ENCODE results near the gene XXYLT1. TPM values are rescaled to one million over a fixed set of nuclear protein-coding genes. Genes with fewer than 3 reads are reported as not detected.

Gene XXYLT1
- total RNA-seq, 1 donor from 2014 or later: 42.9 TPM

GRCh38 chr3:195285372-195285771 lies 14.4 kb upstream of the XXYLT1 start:
- Mint-ChIP-seq H3K36me3 (peaks cover 16% of the 10 kb centered on the region), H3K4me3 (no peak overlapping the region), H3K27ac (no peak overlapping the region), H3K4me1 (peaks cover 17% of the 10 kb centered on the region), H3K27me3 (ENCODE audit: low read depth) (no peaks in the 10 kb centered on the region), H3K9me3 (no peaks in the 10 kb centered on the region)
- DNase-seq (ENCODE audit: low spot score in 2 of 2, unreplicated experiment in 2 of 2): no peak
- no peak for TF ChIP-seq CTCF (IDR thresholded peaks at IDR 0.05; ENCODE audit: unreplicated experiment)

- Mint-ChIP-seq H3K27ac (no peak overlapping the region), H3K4me1 (peaks cover 17% of the 10 kb centered on the region), H3K4me3 (no peak overlapping the region), H3K36me3 (peaks cover 14% of the 10 kb centered on the region), H3K9me3 (no peaks in the 10 kb centered on the region), H3K27me3 (ENCODE audit: low read depth) (no peaks in the 10 kb centered on the region)
- TF ChIP-seq CTCF (IDR thresholded peaks at IDR 0.05; ENCODE audit: unreplicated experiment): no peak
- DNase-seq (ENCODE audit: low spot score in 2 of 2, unreplicated experiment in 2 of 2): no peak
Observed at GRCh38 chr3:195284842-195285241, 13.9 kb upstream of the XXYLT1 start.

- Mint-ChIP-seq H3K27ac (peak overlapping the region; percentile 74), H3K4me1 (peaks cover 17% of the 10 kb centered on the region), H3K9me3 (no peaks in the 10 kb centered on the region), H3K27me3 (ENCODE audit: low read depth) (no peaks in the 10 kb centered on the region), H3K4me3 (no peak overlapping the region), H3K36me3 (peaks cover 9% of the 10 kb centered on the region)
- TF ChIP-seq CTCF (IDR thresholded peaks at IDR 0.05; ENCODE audit: unreplicated experiment): no peak
- DNase-seq (ENCODE audit: low spot score in 2 of 2, unreplicated experiment in 2 of 2): no peak
Observed at GRCh38 chr3:195282961-195283360, 12.0 kb upstream of the XXYLT1 start.

- Mint-ChIP-seq H3K27me3 (ENCODE audit: low read depth) (no peaks in the 10 kb centered on the region), H3K4me3 (no peak overlapping the region), H3K36me3 (no peaks in the 10 kb centered on the region), H3K4me1 (peaks cover 14% of the 10 kb centered on the region), H3K27ac (no peak overlapping the region), H3K9me3 (no peaks in the 10 kb centered on the region)
- no peak for DNase-seq (ENCODE audit: low spot score in 2 of 2, unreplicated experiment in 2 of 2)
- no peak for TF ChIP-seq CTCF (IDR thresholded peaks at IDR 0.05; ENCODE audit: unreplicated experiment)
Observed at GRCh38 chr3:195274259-195274966, 3.5 kb upstream of the XXYLT1 start.

GRCh38 chr3:195271410-195272243 lies 668 bp upstream of the XXYLT1 start:
- Mint-ChIP-seq H3K4me3 (peak overlapping the region; percentile 83), H3K4me1 (peaks cover 20% of the 10 kb centered on the region), H3K27me3 (ENCODE audit: low read depth) (no peaks in the 10 kb centered on the region), H3K9me3 (no peaks in the 10 kb centered on the region), H3K27ac (peak overlapping the region; percentile 88), H3K36me3 (peaks cover 3% of the 10 kb centered on the region)
- DNase-seq (ENCODE audit: low spot score in 2 of 2, unreplicated experiment in 2 of 2): peak; percentile 78 to 94
- TF ChIP-seq CTCF (IDR thresholded peaks at IDR 0.05; ENCODE audit: unreplicated experiment): peak; percentile 95
